ENCODE measurements around the gene MYD88. TPM values are rescaled to one million over a fixed set of nuclear protein-coding genes. Genes with fewer than 3 reads are reported as not detected.

Gene MYD88
- total and polyA plus RNA-seq, 9 of the 15 experiments (the other 6 are each of a cell fraction or from before 2014, with no cell fraction given): 3.2 to 47.3 (median 27.6) TPM

DNA sequence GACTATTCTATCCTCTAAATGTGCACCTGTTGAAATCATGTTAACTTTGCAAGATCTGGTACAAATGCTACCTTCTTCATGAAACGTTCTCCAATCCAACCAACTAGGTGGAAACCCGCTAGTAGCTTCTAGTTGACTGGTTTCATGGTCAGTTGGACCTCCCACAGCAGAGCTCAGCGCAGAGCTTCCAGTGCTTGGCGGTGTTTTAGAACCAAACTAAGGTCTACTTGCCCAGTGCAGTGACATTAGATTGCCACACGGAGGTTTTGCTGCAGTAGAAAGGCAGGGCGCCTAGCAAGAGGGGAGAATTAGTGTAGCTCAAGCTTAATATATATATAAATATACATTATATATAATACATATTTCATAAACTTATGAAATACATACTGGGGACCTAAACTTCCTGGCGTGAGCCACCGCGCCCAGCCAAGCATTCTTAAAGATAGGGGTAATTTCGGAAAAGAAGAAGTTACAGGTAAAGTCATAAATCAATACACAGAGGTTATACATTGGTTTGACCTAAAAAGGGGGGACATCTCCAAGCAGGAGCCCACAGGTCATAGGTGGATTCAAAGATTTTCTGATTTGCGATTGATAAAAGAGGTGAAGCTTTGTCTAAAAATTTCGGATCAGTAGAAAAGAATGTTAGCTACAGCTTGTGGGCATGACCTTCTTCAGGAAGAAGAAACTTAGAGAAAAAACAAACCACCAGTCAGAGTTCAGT is 24.8 kb downstream of the MYD88 start (continued):
- TF ChIP-seq PRDM10 (IDR thresholded peaks at IDR 0.05; ENCODE audit: partially characterized antibody): peak; percentile 92
- TF ChIP-seq RERE (CRISPR knock-in tag; IDR thresholded peaks at IDR 0.05; ENCODE audit: borderline replicate concordance): no peak
- no peak for TF ChIP-seq FOXJ2 (tag; IDR thresholded peaks at IDR 0.05)
- TF ChIP-seq DNMT1 (IDR thresholded peaks at IDR 0.05): no peak
- no peak for TF ChIP-seq FOXJ3 (CRISPR knock-in tag; IDR thresholded peaks at IDR 0.05)
- no peak for TF ChIP-seq HCFC1 (IDR thresholded peaks at IDR 0.05; ENCODE audit: low read depth, low read length)
- no peak for TF ChIP-seq GATAD2B (IDR thresholded peaks at IDR 0.05; ENCODE audit: borderline replicate concordance)
- peak; percentile 30; the same call in 1 of the 2 replicates for TF ChIP-seq ZFX (CRISPR knock-in tag; IDR thresholded peaks at IDR 0.05)
- no peak for TF ChIP-seq ARHGAP35 (IDR thresholded peaks at IDR 0.05; ENCODE audit: partially characterized antibody)
- TF ChIP-seq PRPF4 (IDR thresholded peaks at IDR 0.05; ENCODE audit: insufficient read depth, low read depth, low read length, poor library complexity, severe bottlenecking): no peak
- TF ChIP-seq ZNF408 (CRISPR knock-in tag; IDR thresholded peaks at IDR 0.05; ENCODE audit: low read depth): no peak
- no peak for TF ChIP-seq ZFP30 (CRISPR knock-in tag; IDR thresholded peaks at IDR 0.05; ENCODE audit: borderline replicate concordance)
- no peak for TF ChIP-seq ZNF740 (CRISPR knock-in tag; IDR thresholded peaks at IDR 0.05)
- no peak for TF ChIP-seq ZNF740 (tag; IDR thresholded peaks at IDR 0.05)
- TF ChIP-seq KDM1A (IDR thresholded peaks at IDR 0.05): peak in 1 of 2 experiments; percentile 27; a peak in 1 of 4 replicates
- TF ChIP-seq YY1 (IDR thresholded peaks at IDR 0.05; ENCODE audit: borderline replicate concordance in 1 of 3, control insufficient read depth in 1 of 3, extremely low read depth in 1 of 3, insufficient read depth in 3 of 3, insufficient read length in 1 of 3, insufficient replicate concordance in 2 of 3, low read depth in 1 of 3, low read length in 2 of 3): no peak
- peak; percentile 53; the same call in 1 of the 2 replicates for TF ChIP-seq ZEB2 (IDR thresholded peaks at IDR 0.05)
